SH-SY5Y (cell line): ENCODE measurements around the gene GTSE1.

ENCODE experiments used
- GATA2 ChIP-seq: IDR thresholded peaks from 2 replicates; pipeline ENCODE4 v1.6.1; 2011; ENCODE audit warnings: mild to moderate bottlenecking, low read depth, low read length
- GATA3 ChIP-seq: IDR thresholded peaks from 2 replicates; pipeline ENCODE4 v1.6.1; 2011; ENCODE audit warnings: low read depth, mild to moderate bottlenecking, low read length, moderate library complexity

- no peak for TF ChIP-seq GATA3
- no peak for TF ChIP-seq GATA2
Observed at GRCh38 chr22:46289244-46289891, 7.3 kb upstream of the GTSE1 start.
